ENCODE data around the gene CREG2.
A peak's percentile ranks its signal among the peaks of the same experiment; 100 is the strongest.

CREG2 gene

GRCh38 chr2:101306410-101306809 is 80.9 kb downstream of the CREG2 start:
- H3K14ac ChIP-seq (ENCODE audit: low read length) = no peak overlapping the region
- no peak overlapping the region for H3K9ac ChIP-seq (ENCODE audit: low read length)
- H2AFZ ChIP-seq (ENCODE audit: insufficient read depth, low read length, poor library complexity) = no peak overlapping the region
- peak in 1 of 2 donors; percentile 16 for DNase-seq
- H4K8ac ChIP-seq (ENCODE audit: low read depth, low read length) = no peak overlapping the region
- H2BK5ac ChIP-seq (ENCODE audit: low read depth, low read length, poor library complexity) = no peak overlapping the region
- H2BK12ac ChIP-seq (ENCODE audit: low read length) = no peak overlapping the region
- no peaks in the 10 kb centered on the region for H3K27me3 ChIP-seq (ENCODE audit: insufficient read depth, low read length)
- no peak overlapping the region for H3K4me3 ChIP-seq (ENCODE audit: low read depth, low read length)
- H3K18ac ChIP-seq (ENCODE audit: low read length) = peak overlapping the region; percentile 2
- peak overlapping the region; percentile 91 for H3K4me2 ChIP-seq (ENCODE audit: low read length)
- H4K91ac ChIP-seq (ENCODE audit: low read depth, low read length) = no peak overlapping the region
- H3K27ac ChIP-seq (ENCODE audit: low read depth, low read length) = no peak overlapping the region
- H3K79me1 ChIP-seq (ENCODE audit: low read length) = peaks cover 14% of the 10 kb centered on the region
- no peak overlapping the region for H4K12ac ChIP-seq (ENCODE audit: low read depth, low read length)
- peaks cover 4% of the 10 kb centered on the region for H3K9me3 ChIP-seq (ENCODE audit: insufficient read depth, low read depth, low read length)
- H3K36me3 ChIP-seq (ENCODE audit: control insufficient read depth in 1 of 2, insufficient read depth in 2 of 2, low read length in 2 of 2) = peaks cover 2% of the 10 kb centered on the region in 2 experiments
- no peak overlapping the region for H3K23ac ChIP-seq (ENCODE audit: low read length)
- peaks cover 24% of the 10 kb centered on the region for H3K79me2 ChIP-seq (ENCODE audit: control insufficient read depth, insufficient read depth, low read length, poor library complexity)
- no peak overlapping the region for H2BK120ac ChIP-seq (ENCODE audit: insufficient read depth, low read length, poor library complexity)
- H2AK5ac ChIP-seq (ENCODE audit: low read length) = no peak overlapping the region
- peaks cover 4 to 15% of the 10 kb centered on the region in 2 experiments for H3K4me1 ChIP-seq (ENCODE audit: control insufficient read depth in 1 of 2, insufficient read depth in 2 of 2, low read length in 2 of 2)
- peak overlapping the region; percentile 25 for H3K4ac ChIP-seq (ENCODE audit: low read depth, low read length)
- WGBS (ENCODE audit: extremely low coverage, insufficient coverage, insufficient read length) = no CpG with 5 or more reads among the region's 7 CpGs

- Histone ChIP-seq H3K79me1 (ENCODE audit: low read length) (peaks cover 14% of the 10 kb centered on the region), H3K4me1 (ENCODE audit: control insufficient read depth in 1 of 2, insufficient read depth in 2 of 2, low read length in 2 of 2) (peaks cover 4 to 15% of the 10 kb centered on the region in 2 experiments), H3K27me3 (ENCODE audit: insufficient read depth, low read length) (no peaks in the 10 kb centered on the region), H4K8ac (ENCODE audit: low read depth, low read length) (no peak overlapping the region), H3K18ac (ENCODE audit: low read length) (no peak overlapping the region), H3K27ac (ENCODE audit: low read depth, low read length) (no peak overlapping the region), H3K9ac (ENCODE audit: low read length) (no peak overlapping the region), H2AFZ (ENCODE audit: insufficient read depth, low read length, poor library complexity) (no peak overlapping the region), H3K9me3 (ENCODE audit: insufficient read depth, low read depth, low read length) (peaks cover 4% of the 10 kb centered on the region), H3K4me3 (ENCODE audit: low read depth, low read length) (no peak overlapping the region), H3K23ac (ENCODE audit: low read length) (no peak overlapping the region), H2BK12ac (ENCODE audit: low read length) (no peak overlapping the region), H3K36me3 (ENCODE audit: control insufficient read depth in 1 of 2, insufficient read depth in 2 of 2, low read length in 2 of 2) (peaks cover 2 to 4% of the 10 kb centered on the region in 2 experiments), H3K4ac (ENCODE audit: low read depth, low read length) (peak overlapping the region; percentile 68), H2AK5ac (ENCODE audit: low read length) (no peak overlapping the region), H3K79me2 (ENCODE audit: control insufficient read depth, insufficient read depth, low read length, poor library complexity) (peaks cover 24% of the 10 kb centered on the region), H4K91ac (ENCODE audit: low read depth, low read length) (no peak overlapping the region), H2BK5ac (ENCODE audit: low read depth, low read length, poor library complexity) (no peak overlapping the region), H3K14ac (ENCODE audit: low read length) (no peak overlapping the region), H4K12ac (ENCODE audit: low read depth, low read length) (no peak overlapping the region), H3K4me2 (ENCODE audit: low read length) (peak overlapping the region; percentile 31), H2BK120ac (ENCODE audit: insufficient read depth, low read length, poor library complexity) (no peak overlapping the region)
- DNase-seq = peak; percentile 20 to 65
- WGBS (ENCODE audit: extremely low coverage, insufficient coverage, insufficient read length) = no CpG with 5 or more reads among the region's 7 CpGs
Measured at GRCh38 chr2:101305492-101306078, 81.7 kb downstream of the CREG2 start.

- H3K23ac ChIP-seq (ENCODE audit: low read length) = no peak overlapping the region
- peaks cover 2 to 4% of the 10 kb centered on the region in 2 experiments for H3K36me3 ChIP-seq (ENCODE audit: control insufficient read depth in 1 of 2, insufficient read depth in 2 of 2, low read length in 2 of 2)
- H4K91ac ChIP-seq (ENCODE audit: low read depth, low read length) = no peak overlapping the region
- H2BK120ac ChIP-seq (ENCODE audit: insufficient read depth, low read length, poor library complexity) = no peak overlapping the region
- H3K27ac ChIP-seq (ENCODE audit: low read depth, low read length) = no peak overlapping the region
- no peak overlapping the region for H4K12ac ChIP-seq (ENCODE audit: low read depth, low read length)
- H3K9ac ChIP-seq (ENCODE audit: low read length) = no peak overlapping the region
- peaks cover 14% of the 10 kb centered on the region for H3K79me1 ChIP-seq (ENCODE audit: low read length)
- no peak overlapping the region for H3K14ac ChIP-seq (ENCODE audit: low read length)
- no peak overlapping the region for H2BK5ac ChIP-seq (ENCODE audit: low read depth, low read length, poor library complexity)
- H2AK5ac ChIP-seq (ENCODE audit: low read length) = no peak overlapping the region
- no peak overlapping the region for H3K4me3 ChIP-seq (ENCODE audit: low read depth, low read length)
- peak overlapping the region; percentile 68 for H3K4ac ChIP-seq (ENCODE audit: low read depth, low read length)
- H2BK12ac ChIP-seq (ENCODE audit: low read length) = no peak overlapping the region
- WGBS (ENCODE audit: extremely low coverage, insufficient coverage, insufficient read length) = no CpG with 5 or more reads among the region's 4 CpGs
- no peak overlapping the region for H4K8ac ChIP-seq (ENCODE audit: low read depth, low read length)
- no peak overlapping the region for H3K18ac ChIP-seq (ENCODE audit: low read length)
- H3K79me2 ChIP-seq (ENCODE audit: control insufficient read depth, insufficient read depth, low read length, poor library complexity) = peaks cover 25% of the 10 kb centered on the region
- H3K4me1 ChIP-seq (ENCODE audit: control insufficient read depth in 1 of 2, insufficient read depth in 2 of 2, low read length in 2 of 2) = peaks cover 4 to 15% of the 10 kb centered on the region in 2 experiments
- H3K4me2 ChIP-seq (ENCODE audit: low read length) = no peak overlapping the region
- DNase-seq = no peak
- no peaks in the 10 kb centered on the region for H3K27me3 ChIP-seq (ENCODE audit: insufficient read depth, low read length)
- H2AFZ ChIP-seq (ENCODE audit: insufficient read depth, low read length, poor library complexity) = no peak overlapping the region
- peaks cover 4% of the 10 kb centered on the region for H3K9me3 ChIP-seq (ENCODE audit: insufficient read depth, low read depth, low read length)
Measured at GRCh38 chr2:101305035-101305434, 82.3 kb downstream of the CREG2 start.

GRCh38 chr2:101303688-101304087 is 83.6 kb downstream of the CREG2 start:
- Histone ChIP-seq H4K91ac (ENCODE audit: low read depth, low read length) (no peak overlapping the region), H2AK5ac (ENCODE audit: low read length) (no peak overlapping the region), H3K27ac (ENCODE audit: low read depth, low read length) (no peak overlapping the region), H2BK5ac (ENCODE audit: low read depth, low read length, poor library complexity) (no peak overlapping the region), H3K27me3 (ENCODE audit: insufficient read depth, low read length) (no peaks in the 10 kb centered on the region), H2BK12ac (ENCODE audit: low read length) (no peak overlapping the region), H3K4me3 (ENCODE audit: low read depth, low read length) (no peak overlapping the region), H3K79me1 (ENCODE audit: low read length) (peaks cover 11% of the 10 kb centered on the region), H3K9me3 (ENCODE audit: insufficient read depth, low read depth, low read length) (peaks cover 4% of the 10 kb centered on the region), H3K18ac (ENCODE audit: low read length) (no peak overlapping the region), H3K4ac (ENCODE audit: low read depth, low read length) (peak overlapping the region; percentile 34), H2BK120ac (ENCODE audit: insufficient read depth, low read length, poor library complexity) (no peak overlapping the region), H3K9ac (ENCODE audit: low read length) (no peak overlapping the region), H3K36me3 (ENCODE audit: control insufficient read depth in 1 of 2, insufficient read depth in 2 of 2, low read length in 2 of 2) (peaks cover 4% of the 10 kb centered on the region in 2 experiments), H3K23ac (ENCODE audit: low read length) (no peak overlapping the region), H3K4me2 (ENCODE audit: low read length) (no peak overlapping the region), H4K12ac (ENCODE audit: low read depth, low read length) (no peak overlapping the region), H4K8ac (ENCODE audit: low read depth, low read length) (no peak overlapping the region), H3K4me1 (ENCODE audit: control insufficient read depth in 1 of 2, insufficient read depth in 2 of 2, low read length in 2 of 2) (peaks cover 4 to 15% of the 10 kb centered on the region in 2 experiments), H2AFZ (ENCODE audit: insufficient read depth, low read length, poor library complexity) (no peak overlapping the region), H3K79me2 (ENCODE audit: control insufficient read depth, insufficient read depth, low read length, poor library complexity) (peaks cover 27% of the 10 kb centered on the region), H3K14ac (ENCODE audit: low read length) (no peak overlapping the region)
- WGBS (ENCODE audit: extremely low coverage, insufficient coverage, insufficient read length) = no CpG with 5 or more reads among the region's 1 CpG
- DNase-seq = no peak
